BE2C (cell line): Measurements from ENCODE around the gene CCT5.

Source experiments
- DNase-seq: peaks from one replicate; pipeline ENCODE4 v3.0.0-alpha.2; 2020
- H3K27me3 ChIP-seq: fragments of 250-450 bp; sonication (Bioruptor Pico); 2 replicates; pipeline ENCODE4 v1.5.1; 2020; ENCODE audit warnings: mild to moderate bottlenecking
- H3K36me3 ChIP-seq: fragments of 250-450 bp; sonication (Bioruptor Pico); 2 replicates; pipeline ENCODE4 v1.5.1; 2020; ENCODE audit warnings: mild to moderate bottlenecking
- H3K4me1 ChIP-seq: fragments of 250-450 bp; sonication (Bioruptor Pico); 2 replicates; pipeline ENCODE4 v1.5.1; 2020
- H3K4me3 ChIP-seq: 2 replicates; pipeline ENCODE4 v1.5.1; 2011; ENCODE audit warnings: low read depth, low read length
- H3K9me3 ChIP-seq: fragments of 250-450 bp; sonication (Bioruptor Pico); 2 replicates; pipeline ENCODE4 v1.5.1; 2020
- CTCF ChIP-seq: IDR thresholded peaks from 2 replicates; pipeline ENCODE4 v1.5.1; 2012; ENCODE audit warnings: mild to moderate bottlenecking, low read depth, low read length

The CCT5 gene

GRCh38 chr5:10275991-10276390, 25.9 kb downstream of the CCT5 start:
- Histone ChIP-seq H3K4me3 (no peak overlapping the region), H3K4me1 (no peaks in the 10 kb centered on the region), H3K36me3 (no peaks in the 10 kb centered on the region), H3K9me3 (no peaks in the 10 kb centered on the region), H3K27me3 (no peaks in the 10 kb centered on the region)
- TF ChIP-seq CTCF: no peak
- DNase-seq: no peak

- TF ChIP-seq CTCF: no peak
- H3K36me3 ChIP-seq: no peaks in the 10 kb centered on the region
- H3K27me3 ChIP-seq: no peaks in the 10 kb centered on the region
- no peaks in the 10 kb centered on the region for H3K4me1 ChIP-seq
- no peaks in the 10 kb centered on the region for H3K9me3 ChIP-seq
- H3K4me3 ChIP-seq: no peak overlapping the region
- DNase-seq: no peak
Measured at GRCh38 chr5:10276691-10277090, 26.6 kb downstream of the CCT5 start.

GRCh38 chr5:10277773-10278630, 27.9 kb downstream of the CCT5 start:
- H3K36me3 ChIP-seq: no peaks in the 10 kb centered on the region
- no peaks in the 10 kb centered on the region for H3K27me3 ChIP-seq
- no peak for DNase-seq
- H3K9me3 ChIP-seq: no peaks in the 10 kb centered on the region
- H3K4me3 ChIP-seq: no peak overlapping the region
- TF ChIP-seq CTCF: no peak
- H3K4me1 ChIP-seq: no peaks in the 10 kb centered on the region

GRCh38 chr5:10278658-10279279, 28.7 kb downstream of the CCT5 start:
- Histone ChIP-seq H3K4me1 (no peaks in the 10 kb centered on the region; the same call in 1 of the 2 replicates), H3K36me3 (no peaks in the 10 kb centered on the region), H3K27me3 (no peaks in the 10 kb centered on the region), H3K4me3 (no peak overlapping the region), H3K9me3 (no peaks in the 10 kb centered on the region)
- no peak for TF ChIP-seq CTCF
- no peak for DNase-seq

GRCh38 chr5:10279328-10279727, 29.2 kb downstream of the CCT5 start:
- Histone ChIP-seq H3K36me3 (no peaks in the 10 kb centered on the region), H3K4me3 (no peak overlapping the region), H3K27me3 (no peaks in the 10 kb centered on the region), H3K4me1 (peaks cover 3% of the 10 kb centered on the region), H3K9me3 (no peaks in the 10 kb centered on the region)
- no peak for DNase-seq
- no peak for TF ChIP-seq CTCF
